NCI-H146 treated with DMSO at 0.1 percent for 48 hours (cell line): ENCODE measurements around the gene PHACTR1.
A peak's percentile ranks its signal among the peaks of the same experiment; 100 is the strongest.

Experiments
- DNase-seq: peaks from one replicate; lab custom pipeline; 2025; ENCODE audit not compliant: unreplicated experiment; lab: John Stamatoyannopoulos, UW

PHACTR1 gene

DNA sequence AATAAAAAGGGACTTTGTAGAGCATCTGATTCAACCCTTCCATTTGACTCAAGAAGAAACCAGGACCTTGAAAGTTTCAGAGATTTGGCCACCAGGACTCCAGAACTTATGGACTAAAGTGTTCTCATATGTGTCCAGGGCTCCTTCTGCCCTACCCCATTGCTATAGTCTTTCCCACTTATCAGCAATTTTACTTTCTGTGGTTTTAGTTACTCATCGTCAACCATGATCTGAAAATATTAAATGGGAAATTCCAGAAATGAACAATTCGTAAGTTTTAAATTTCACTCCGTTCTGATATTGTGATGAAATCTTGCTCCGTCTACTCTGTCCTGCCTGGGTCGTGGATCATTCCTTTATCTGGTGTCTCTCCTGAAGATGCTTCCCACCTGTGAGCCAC is 259.8 kb downstream of the PHACTR1 start:
- DNase-seq = no peak

DNA sequence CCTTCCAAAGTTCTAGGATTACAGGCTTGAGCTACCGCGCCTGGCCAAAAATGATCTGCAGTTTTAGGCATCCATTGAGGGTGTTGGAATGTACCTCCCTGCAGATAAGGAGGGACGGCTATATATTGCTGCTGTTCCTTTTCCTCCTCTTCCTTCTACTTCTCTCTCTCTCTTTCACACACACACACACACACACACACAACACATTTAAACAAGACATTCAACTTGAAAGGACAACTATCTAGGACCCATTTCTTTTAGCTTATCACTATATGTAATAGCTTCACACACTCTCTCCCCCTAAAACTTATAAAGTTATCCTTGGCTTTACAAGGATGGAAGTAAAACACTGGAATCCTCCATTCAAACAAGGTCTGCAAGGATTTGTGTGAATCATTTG is 260.6 kb downstream of the PHACTR1 start:
- no peak for DNase-seq

DNA sequence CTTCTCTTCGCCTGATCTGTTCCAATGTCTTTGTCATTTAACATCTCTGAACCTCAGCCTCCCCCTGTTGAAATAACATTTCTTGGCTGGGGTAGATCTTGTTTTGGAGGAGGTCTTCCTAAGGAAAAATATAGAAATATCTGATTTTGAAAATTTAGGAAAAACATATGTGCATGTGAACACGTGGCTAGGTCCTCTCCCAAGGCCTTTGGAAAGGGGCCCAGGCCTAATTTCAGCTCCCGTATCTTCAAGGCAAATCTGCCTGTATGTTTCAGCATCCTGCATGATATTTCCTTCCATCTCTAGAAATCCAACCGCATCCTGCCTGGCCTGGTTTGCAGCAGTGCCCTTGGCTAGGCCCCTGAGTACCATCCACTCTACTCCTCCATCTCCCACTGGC is 261.2 kb downstream of the PHACTR1 start:
- no peak for DNase-seq

DNA sequence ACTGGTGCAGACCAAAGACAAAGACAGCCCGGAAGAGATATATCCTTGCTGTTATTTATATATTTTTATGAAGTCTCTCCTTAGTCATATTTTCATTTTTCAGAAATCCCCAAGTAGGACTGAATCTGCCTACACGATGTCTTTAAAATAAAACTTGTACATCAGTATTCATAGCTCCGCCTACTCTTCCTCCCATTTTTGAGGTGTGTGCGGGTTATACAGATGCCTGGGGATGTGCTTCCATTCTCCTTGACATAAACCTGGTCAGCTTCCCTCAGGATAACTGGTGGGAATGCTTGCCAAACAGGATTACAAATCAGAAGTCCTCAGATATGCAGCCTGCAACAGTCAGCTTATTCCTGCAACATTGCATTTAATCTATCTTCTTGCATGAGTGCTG is 264.2 kb downstream of the PHACTR1 start:
- DNase-seq = no peak

DNA sequence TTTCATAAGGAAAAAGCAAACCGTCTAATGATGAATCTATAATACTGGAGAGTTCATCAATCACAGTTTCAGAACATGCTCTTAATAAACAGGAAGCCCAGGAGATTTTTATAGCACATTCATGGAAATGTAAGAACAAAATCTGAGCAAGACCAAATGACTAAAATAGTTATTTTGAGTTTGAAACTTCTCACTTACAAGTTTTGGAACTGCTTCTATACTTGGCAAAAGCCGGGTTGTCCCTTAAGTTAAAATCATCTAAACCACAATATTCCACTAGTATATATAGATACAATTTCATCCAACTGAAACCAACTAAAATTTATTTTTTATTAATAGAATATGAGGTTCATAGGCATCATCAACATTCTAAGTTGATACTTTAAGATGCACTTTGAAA is 268.2 kb downstream of the PHACTR1 start:
- no peak for DNase-seq

DNA sequence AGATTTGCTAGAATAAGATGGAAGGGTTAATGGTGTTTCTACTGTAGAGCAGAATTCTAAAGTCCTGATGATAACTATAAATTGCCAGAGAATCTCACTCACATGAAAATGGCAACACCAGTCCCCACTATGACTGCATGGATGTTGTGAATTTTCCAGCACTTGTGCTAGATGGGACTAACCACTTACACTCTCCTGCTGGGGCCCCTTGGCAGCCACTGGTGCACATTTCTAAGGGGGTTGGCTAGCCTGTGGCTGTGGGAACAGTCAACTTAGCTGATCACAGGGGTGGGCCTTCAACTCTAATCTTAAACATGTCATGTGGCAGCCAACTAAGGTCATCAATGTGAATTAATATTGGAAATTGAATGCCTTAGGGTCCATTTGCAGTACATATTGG is 271.2 kb downstream of the PHACTR1 start:
- DNase-seq = no peak

DNA sequence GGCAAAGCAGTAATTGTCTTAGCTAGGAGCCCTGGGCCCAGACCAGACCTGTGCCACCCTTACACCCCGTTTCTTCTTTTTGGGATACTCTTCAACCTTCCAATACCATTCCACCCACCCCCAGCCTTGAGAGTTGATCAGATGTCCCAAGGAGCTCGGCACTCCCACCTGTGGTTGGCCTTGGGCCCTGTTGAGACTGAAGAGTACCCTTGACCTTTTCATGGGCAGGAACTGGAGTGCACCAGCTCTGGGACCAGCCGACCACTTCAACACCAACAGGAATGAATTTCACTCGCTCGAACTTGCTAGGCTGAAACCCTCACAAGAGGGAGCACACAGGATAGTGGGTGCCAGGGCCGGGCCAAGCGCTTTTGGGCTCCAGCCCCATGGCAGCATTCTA is 273.6 kb downstream of the PHACTR1 start:
- no peak for DNase-seq

DNA sequence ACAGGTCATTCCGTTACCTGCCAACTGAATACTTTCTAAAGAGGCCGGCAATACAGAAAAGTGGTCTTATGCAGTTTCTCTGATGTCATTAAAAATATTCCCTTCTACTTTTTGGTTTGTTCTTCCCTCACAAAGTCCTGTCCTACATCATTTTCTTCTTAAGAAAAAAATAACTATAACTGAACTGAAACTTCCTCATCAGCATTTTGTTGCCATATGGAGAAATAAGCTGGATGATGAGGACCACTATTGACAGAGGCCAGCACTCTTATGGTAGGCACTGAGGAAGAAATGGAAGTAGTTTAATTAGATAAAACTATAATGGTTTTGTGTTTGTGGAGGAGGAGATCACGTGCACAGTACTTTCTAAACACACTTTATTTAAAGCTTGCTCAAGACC is 274.9 kb downstream of the PHACTR1 start:
- no peak for DNase-seq

DNA sequence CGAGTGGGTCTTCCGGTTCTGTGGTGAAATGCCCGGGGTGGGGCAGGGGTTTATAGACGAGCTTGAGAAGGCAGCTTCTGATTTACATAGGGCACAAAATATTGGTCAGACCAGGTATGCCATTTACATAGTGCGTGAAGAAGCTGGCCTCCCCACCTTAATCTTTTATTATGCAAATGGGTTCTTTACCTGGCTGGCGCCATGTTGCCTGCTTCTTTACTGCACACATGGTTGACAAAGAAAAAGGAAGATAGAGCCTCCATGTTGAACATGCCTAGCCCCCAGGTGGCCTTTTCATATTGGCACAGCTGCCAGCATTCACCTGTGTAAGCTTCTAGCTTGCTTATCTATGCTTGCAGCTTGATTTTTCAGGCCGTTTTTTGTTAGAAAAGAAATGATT is 276.2 kb downstream of the PHACTR1 start:
- peak; percentile 99 for DNase-seq

DNA sequence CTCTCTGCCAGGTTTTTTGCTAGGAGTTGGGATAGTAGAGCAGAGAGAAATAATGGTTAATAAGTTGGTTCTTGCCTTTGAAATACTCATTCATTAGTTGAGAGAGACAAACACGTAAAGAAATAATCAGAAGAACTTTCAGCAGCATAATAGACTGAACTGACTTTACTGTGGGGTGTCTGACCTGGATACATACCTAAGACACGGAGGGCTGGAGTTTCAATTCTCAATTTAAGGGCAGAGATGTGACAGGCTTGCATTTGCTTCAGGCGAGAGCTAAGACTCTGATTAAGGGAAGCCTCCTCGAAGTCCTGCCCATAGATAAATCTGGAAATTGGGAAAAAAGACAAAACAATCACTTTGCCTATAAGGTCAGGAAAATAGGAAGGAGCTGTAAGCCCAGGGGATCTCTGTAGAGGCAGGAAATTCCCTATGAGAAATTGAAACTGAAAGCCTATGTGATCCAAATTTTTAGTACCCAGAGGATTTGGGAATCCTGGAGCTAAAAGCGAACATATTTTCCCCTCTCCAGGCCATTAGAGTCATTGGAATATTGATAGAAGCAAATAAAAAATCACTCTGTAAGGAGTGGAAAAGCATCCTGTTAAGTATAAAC is 276.8 kb downstream of the PHACTR1 start:
- DNase-seq = peak; percentile 81

DNA sequence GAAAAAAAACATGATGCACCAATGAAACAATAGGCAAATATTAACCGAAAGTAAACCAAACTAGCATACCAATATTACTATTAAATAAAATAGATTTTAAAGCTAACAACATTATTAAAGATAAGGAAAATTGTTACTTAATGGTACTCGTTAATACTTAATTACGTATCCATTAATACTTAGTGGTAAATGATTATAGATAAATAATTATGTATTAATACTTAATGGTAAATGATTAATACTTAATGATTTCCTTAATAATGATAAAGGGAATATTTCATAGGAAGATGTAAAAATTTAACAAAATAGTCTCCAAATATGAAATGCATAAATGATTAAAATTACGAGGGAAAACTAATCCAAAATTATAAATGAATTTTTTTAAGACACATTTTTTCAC is 278.9 kb downstream of the PHACTR1 start:
- no peak for DNase-seq

DNA sequence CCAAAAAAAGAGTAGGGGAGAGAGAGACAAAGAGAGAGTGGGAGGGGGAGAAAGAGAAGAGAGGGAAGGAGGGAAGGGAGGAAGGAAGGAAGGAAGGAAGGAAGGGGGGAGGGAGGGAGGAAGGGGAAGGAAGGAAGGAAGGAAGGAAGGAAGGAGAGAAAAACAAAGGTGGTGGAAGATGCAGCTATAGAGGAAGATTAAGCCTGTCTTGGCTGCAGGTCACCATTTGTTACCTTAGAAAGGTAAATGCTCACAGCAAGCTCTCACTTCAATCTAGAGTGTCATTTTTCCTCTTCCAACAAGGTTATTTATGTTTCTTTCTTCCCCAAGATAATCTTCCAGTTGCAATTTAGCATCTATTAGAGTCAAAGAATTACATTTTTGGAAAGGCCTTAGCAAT is 284.0 kb downstream of the PHACTR1 start:
- DNase-seq = no peak

DNA sequence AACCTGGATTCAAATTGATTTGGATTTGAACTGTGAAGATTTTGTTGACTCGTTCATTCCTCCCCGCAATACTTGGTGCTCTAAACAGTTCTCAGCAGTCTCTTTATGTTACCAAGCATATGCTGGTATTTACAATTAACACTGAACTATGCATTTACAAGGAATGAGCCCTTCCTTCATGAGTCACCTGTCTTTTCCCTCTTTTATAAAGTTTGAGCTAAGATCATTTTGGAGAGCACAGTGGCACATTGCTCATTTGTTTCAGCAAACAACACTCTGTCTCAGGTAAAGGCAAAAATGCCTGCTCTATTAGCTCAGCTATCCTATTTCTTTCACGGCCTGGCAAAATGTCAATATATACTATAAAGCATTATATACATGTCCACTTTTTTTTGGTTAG is 285.4 kb downstream of the PHACTR1 start:
- no peak for DNase-seq

DNA sequence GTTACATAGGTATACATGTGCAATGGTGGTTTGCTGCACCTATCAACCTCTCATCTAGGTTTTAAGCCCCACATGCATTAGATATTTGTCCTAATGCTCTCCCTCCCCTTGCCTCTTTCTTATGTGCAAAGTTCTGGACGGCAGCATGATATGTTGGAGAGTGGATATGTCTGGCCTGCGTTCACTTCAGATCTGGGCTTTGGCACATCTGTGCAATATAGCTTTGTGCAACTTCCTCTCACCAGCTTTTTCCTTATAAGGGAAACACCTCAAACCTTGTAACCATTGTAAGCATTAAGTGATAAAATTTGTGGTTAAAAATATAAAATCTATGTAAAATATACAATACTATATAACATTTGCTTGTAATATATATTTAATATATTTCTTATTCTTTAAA is 288.0 kb downstream of the PHACTR1 start:
- no peak for DNase-seq

DNA sequence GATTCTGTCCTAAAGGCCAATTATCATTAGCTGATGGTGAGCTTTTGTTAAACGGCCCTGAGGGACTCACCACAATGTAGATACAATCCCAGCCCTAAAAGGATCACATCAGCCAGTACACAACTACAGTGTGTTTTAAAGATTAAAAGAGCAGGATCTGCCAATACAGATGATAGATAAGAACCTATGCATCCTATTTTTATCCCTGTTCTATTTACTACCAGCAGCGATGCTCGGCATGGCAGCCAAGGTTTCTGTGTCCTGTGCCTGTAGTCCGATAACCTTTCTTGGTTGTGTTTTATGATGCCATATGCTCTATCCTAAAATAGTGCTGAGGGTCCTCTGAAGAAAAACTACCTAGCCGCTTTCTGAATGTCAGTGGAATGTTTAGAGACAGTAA is 289.4 kb downstream of the PHACTR1 start:
- DNase-seq = peak; percentile 99

DNA sequence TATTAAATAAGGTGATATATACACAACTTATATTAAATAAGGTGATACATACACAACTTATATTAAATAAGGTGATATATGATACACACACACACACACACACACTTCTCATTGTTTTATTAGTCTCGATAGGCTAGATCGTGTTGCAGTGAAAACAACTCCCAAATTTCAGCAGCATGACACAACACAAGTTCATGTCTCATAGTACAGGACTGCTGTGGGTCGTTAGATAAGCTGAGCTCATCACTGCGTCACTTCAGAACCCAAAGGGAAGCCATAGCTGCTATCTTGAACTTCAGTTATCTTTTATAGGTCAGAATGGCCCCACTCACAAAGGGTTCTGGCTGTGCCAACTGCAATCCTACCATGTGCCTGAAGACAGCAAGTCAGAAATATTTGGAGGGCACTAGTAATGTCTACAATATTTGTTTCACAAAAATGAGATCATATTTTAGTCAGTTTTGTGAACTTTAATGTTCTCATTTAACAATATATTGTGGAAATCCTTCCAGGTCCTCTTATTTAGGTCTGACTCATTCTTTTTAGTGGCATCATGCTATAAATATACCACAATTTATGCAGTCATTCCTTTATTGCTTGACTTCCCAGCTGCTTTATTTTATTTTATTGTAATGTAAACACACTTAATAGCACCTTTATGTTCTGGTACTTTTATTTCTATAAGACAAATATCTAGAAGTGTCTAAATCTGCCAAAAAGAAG is 290.2 kb downstream of the PHACTR1 start:
- DNase-seq = no peak

DNA sequence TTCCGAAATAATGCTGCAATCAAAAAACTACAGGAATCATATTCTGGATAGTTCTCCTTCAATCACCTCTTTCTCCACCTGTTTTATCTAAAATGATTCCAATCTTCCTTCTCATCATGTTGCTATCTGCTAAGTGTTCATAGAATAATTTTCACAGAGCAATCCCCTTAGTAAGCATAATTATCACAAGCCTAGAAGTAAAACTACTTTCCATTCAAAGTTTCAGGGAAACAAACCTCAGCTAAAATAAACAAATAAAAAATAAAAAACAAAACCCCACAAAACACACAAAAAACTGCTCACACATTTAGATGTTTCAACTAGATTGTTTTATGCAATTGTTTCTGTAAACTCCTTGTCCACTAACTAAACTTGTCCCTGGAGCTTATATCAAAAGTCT is 291.2 kb downstream of the PHACTR1 start:
- no peak for DNase-seq

DNA sequence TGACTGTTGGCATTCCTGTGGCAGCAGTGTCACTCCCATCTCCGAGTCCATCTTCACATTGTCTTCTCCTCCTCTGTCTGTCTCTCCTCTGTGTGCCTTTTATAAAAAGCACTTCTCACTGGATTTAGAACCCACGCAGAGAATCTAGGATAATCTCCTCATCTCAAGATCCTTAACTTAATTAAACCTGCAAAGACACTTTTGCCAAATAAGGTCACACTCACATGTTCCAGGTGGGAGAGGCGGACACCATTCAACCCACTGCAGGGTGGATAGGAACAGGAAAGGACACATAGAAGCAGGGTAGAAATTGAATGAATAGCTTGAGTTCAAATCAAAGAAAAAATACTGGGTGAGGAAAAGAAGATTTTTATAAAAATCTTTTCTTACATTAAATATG is 292.5 kb downstream of the PHACTR1 start:
- DNase-seq = no peak

DNA sequence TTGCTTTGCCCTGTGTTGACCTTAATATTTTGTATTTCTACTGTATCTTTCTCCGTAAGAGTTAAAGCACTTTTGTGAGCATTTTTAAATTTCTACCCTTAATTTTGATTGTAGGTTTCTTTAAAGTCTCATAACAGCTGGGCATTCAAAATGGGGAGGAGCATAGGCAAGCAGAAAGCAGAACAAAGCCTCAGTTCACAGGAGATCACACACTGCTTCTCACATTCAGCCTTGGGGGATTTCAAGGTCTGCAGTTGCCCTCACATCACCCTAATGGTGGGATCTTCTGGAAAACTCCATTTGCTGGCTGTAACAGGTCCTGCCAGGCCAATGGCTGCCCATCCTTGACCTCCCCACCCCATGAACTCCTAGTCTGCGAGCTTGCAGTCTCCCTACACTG is 292.9 kb downstream of the PHACTR1 start:
- no peak for DNase-seq

DNA sequence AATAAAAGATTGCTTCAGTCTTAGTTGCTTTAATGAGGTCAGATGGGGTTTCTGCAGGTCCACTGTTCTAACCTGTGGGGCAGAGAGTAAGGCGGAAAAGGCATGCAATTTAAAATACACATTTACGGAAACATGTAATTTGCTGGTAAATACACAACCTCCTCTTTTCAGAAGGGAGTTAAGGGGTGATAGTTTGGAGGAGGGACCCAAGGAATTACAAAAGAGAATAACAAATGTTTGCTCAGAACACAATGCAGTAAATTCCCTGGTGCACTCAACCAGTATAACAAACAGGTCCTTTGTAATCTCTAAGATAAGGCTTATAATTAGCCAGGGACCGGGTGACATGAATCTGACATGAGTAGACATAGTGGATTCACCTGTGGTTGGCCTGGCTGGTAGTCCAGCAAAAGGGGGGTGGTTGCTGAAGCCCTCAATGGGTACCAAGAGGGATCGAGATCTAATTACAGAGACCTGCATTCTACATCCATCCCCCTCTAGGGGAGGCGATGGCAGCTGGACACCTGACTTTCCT is 295.1 kb downstream of the PHACTR1 start:
- DNase-seq = peak; percentile 98

DNA sequence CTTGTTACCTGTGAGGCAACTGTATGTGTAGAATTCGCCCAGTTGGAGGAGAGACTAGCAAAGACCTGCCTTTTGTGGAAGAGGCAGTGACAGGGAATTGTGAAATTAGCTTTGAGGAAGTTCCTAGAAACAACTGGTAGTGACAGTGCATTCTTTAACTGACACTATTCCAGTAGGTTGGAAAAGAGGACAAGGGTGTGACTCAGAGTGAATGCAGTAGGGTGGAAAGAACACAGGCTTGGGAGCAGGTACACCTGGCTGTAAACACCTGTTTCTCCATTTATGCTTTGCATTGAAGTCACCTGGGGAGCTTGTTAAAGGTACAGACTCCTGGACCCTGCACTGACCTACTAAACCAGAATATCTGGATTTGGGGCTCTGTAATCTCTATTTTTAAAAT is 295.7 kb downstream of the PHACTR1 start:
- peak; percentile 90 for DNase-seq

DNA sequence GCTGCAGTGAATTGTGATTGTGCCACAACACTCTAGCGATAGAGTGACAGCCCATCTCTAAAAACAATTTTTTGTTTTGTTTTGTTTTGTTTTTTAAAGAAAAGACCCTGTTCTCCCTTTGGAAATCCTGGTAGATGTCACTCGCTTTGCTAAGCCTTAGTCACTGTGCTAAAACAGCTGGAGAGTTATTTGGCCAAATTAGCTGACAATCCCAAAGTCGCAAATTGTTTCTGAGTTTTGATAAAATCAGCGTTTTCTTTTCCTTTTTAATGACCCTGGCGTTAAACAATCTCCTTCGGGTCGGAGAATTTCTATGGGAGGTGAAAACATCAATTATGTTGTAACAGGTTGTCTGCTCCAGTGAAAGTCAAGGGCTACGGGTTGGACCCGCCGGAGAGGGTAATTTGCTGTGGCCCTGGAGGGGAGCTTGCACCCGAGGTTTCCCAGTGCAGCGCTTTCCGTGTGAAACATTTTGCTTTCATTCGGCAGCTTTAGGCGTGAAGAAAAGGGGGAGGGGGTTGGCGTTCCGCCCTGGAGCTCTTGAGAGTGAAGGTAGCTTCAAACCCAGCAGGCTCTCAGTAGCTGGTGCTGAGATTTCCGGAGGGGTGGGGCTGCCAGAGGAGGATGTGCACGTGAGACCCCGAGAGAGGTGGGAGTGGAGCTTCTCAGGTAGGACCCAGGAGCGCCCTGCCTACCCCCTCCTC is 296.6 kb downstream of the PHACTR1 start:
- peak; percentile 75 for DNase-seq
